ENCODE results near the gene KDM1A. TPM values are rescaled to one million over a fixed set of nuclear protein-coding genes. Genes with fewer than 3 reads are reported as not detected.
A peak's percentile ranks its signal among the peaks of the same experiment; 100 is the strongest.

Gene KDM1A
- total and polyA plus RNA-seq, 10 of the 15 experiments (the other 5 are each of a cell fraction or from before 2014, with no cell fraction given): 39.2 to 118 (median 98.9) TPM

GRCh38 chr1:23100074-23100748 lies 80.9 kb downstream of the KDM1A start (continued):
- TF ChIP-seq USF1 (IDR thresholded peaks at IDR 0.05; ENCODE audit: borderline replicate concordance, extremely low read length, insufficient read depth, low read depth, low read length) (no peak), BRCA1 (IDR thresholded peaks at IDR 0.05; ENCODE audit: low read depth, low read length) (no peak), MLLT1 (IDR thresholded peaks at IDR 0.05) (no peak), SIN3A (IDR thresholded peaks at IDR 0.05; ENCODE audit: low read depth, low read length) (no peak), POLR2AphosphoS2 (IDR thresholded peaks at IDR 0.05; ENCODE audit: low read depth, low read length) (no peak), RELA (IDR thresholded peaks at IDR 0.05; ENCODE audit: borderline replicate concordance, partially characterized antibody) (no peak), IKZF1 (conservative IDR thresholded peaks at IDR 0.05) (0 out of 2 replicates have a peak, but pooled peaks have one; percentile 16), CEBPB (IDR thresholded peaks at IDR 0.05; ENCODE audit: borderline replicate concordance in 1 of 2, low read depth in 2 of 2, low read length in 2 of 2) (no peak), REST (IDR thresholded peaks at IDR 0.05; ENCODE audit: low read depth, low read length) (no peak), JUNB (IDR thresholded peaks at IDR 0.05) (0 out of 2 replicates have a peak, but pooled peaks have one; percentile 8), NFIC (IDR thresholded peaks at IDR 0.05; ENCODE audit: low read depth, low read length) (no peak), PAX8 (IDR thresholded peaks at IDR 0.05) (no peak), KLF5 (IDR thresholded peaks at IDR 0.05; ENCODE audit: partially characterized antibody) (no peak), ATF7 (IDR thresholded peaks at IDR 0.05; ENCODE audit: low read depth) (peak; percentile 65; the same call in 1 of the 2 replicates), PKNOX1 (IDR thresholded peaks at IDR 0.05) (no peak), NBN (IDR thresholded peaks at IDR 0.05) (no peak), ZNF207 (IDR thresholded peaks at IDR 0.05; ENCODE audit: borderline replicate concordance) (no peak), EP300 (IDR thresholded peaks at IDR 0.05; ENCODE audit: borderline replicate concordance in 1 of 2, control insufficient read depth in 1 of 2, low read depth in 2 of 2, low read length in 2 of 2) (no peak), FOS (IDR thresholded peaks at IDR 0.05; ENCODE audit: borderline replicate concordance, extremely low read depth, insufficient read length) (no peak), TBL1XR1 (IDR thresholded peaks at IDR 0.05; ENCODE audit: low read depth, low read length) (no peak), EZH2 (IDR thresholded peaks at IDR 0.05; ENCODE audit: borderline replicate concordance, control insufficient read depth, low read depth, low read length) (no peak), SUZ12 (IDR thresholded peaks at IDR 0.05; ENCODE audit: unreplicated experiment) (no peak), RCOR1 (conservative IDR thresholded peaks at IDR 0.05; ENCODE audit: low read depth, low read length) (no peak)

All from GM12878 (cell line).